PC-9 (cell line): Measurements from ENCODE around the gene TMEM163.

ENCODE experiments used
- CTCF ChIP-seq: fragments of 200-600 bp; sonication (generic); conservative IDR thresholded peaks from 2 replicates; pipeline ENCODE4 v1.6.1; 2017; ENCODE audit warnings: mixed run types, antibody characterized with exemption, mild to moderate bottlenecking, moderate library complexity
- EZH2 ChIP-seq: fragments of 200-600 bp; sonication (generic); IDR thresholded peaks from 2 replicates; pipeline ENCODE4 v1.8.0; 2017; ENCODE audit warnings: antibody characterized with exemption, low read depth

GRCh38 chr2:134760385-134760784, 41.6 kb upstream of the TMEM163 start:
- no peak for TF ChIP-seq CTCF
- TF ChIP-seq EZH2, result no peak
